G401 (cell line): ENCODE data around the gene AHRR. TPM values are rescaled to one million over a fixed set of nuclear protein-coding genes. Genes with fewer than 3 reads are reported as not detected.
"Not testable (repeated sequence)": the region's sequence is repeated elsewhere in the genome, so short reads cannot be mapped to it uniquely, and the experiment has no call there.

Source experiments
- DNase-seq: peaks from one replicate; pipeline ENCODE4 v3.0.0-alpha.2; 2015; ENCODE audit warnings: low spot score
- in situ Hi-C: cut with HindIII; loops from 2 replicates; pipeline ENCODE4 v1.10.0; 2016; ENCODE audit warnings: low sequenced_read_pairs, mixed read lengths
- total RNA-seq: library from RNA; depleted of rRNA; stranded (reverse); fragments of >200 nt; shearing (Covaris generic); gene quantifications from 2 replicates; pipeline ENCODE4 v1.2.3, GENCODE V29; 2014

AHRR gene
- total RNA-seq, 1 experiment from 2014 or later = 0.24 TPM

DNA sequence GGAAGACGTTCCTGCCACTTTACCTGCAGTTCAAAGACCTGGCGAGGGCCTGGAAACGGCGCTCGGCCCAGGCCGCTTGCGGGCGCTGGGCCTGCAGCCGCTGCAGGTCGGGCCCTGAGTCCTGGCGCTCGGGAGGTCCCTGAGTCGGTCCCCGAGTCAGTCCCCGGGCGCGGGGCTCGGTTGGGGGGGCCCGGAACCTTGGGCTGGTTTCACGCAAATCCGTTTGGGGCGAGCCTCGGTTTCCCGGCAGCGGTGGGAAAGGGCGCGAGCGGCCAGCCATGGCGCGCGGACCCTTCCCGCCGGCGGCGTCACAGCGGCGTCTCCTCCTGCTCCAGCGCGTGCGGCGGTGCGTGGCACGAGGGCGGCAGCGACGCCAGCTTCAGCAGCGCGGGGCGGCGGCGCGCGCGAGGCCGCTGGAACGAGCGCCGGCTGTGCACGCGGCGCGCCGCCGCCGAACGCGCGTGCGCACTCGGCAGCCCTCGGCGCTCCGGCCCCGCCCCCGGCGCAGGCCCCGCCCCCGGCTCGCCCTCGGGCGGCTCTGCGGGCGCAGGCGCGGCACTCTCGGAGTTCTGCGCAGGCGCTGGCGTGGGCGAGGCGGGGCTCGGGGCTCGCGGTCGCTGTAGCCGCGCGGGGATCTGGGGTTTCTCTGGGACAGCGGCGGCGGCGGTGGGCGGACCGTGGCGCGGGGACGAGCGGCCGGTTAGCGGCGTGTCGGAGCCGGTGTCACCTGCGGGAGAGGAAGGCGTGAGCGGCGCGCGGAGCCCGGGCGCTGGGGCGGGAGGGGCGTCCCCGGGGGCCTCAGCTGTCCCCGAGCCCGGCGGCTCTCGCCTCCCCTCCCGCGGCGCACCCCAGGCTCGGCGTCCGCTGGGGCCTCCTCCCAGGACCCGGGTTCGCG lies 151.4 kb downstream of the AHRR start:
- in situ Hi-C loops = no loop called here
- peak; percentile 75 for DNase-seq

DNA sequence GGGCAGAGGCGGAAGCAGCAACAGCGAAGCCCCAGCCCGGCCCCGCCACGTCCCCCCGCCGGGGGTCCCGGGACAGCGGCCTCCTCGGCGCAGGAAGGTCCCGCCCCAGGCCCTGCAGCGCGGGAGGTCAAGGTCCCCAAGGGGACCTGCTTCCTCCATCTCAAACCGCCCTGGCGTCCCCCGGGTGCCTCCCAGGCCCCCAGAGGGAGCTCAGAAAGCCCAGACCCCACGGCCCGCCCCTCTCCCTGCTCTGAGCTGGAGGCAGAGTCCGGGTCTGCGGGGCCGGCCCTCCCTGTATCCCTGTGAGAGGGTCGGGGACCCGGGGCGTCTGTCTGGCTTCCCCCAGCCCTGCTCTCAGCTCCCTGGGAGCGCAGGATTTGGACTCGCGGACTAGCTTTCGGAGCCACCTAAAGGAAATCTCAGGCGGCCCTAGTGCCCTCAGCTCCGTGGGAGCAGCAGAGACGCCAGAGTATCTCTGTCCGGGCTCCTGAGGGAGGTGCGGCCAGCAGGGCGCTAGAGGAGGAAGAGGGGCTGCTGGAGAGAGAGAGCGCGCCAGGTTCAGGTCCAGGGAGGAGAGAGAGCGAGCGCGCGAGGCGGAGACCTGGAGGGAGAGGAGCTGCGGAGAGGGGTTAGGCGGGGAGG lies 152.2 kb downstream of the AHRR start:
- peak; percentile 54 for DNase-seq

DNA sequence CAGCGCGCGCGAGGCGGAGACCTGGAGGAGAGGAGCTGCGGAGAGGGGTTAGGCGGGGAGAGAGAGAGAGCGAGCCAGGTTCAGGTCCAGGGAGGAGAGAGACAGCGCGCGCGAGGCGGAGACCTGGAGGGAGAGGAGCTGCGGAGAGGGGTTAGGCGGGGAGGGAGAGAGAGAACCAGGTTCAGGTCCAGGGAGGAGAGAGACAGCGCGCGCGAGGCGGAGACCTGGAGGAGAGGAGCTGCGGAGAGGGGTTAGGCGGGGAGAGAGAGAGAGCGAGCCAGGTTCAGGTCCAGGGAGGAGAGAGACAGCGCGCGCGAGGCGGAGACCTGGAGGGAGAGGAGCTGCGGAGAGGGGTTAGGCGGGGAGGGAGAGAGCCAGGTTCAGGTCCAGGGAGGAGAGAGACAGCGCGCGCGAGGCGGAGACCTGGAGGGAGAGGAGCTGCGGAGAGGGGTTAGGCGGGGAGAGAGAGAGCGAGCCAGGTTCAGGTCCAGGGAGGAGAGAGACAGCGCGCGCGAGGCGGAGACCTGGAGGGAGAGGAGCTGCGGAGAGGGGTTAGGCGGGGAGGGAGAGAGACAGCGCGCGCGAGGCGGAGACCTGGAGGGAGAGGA lies 152.8 kb downstream of the AHRR start:
- in situ Hi-C loops = not testable (repeated sequence)
- DNase-seq = peak; percentile 10

More for the DNA sequence above, 152.2 kb downstream of the AHRR start:
- in situ Hi-C loops = no loop called here

DNA sequence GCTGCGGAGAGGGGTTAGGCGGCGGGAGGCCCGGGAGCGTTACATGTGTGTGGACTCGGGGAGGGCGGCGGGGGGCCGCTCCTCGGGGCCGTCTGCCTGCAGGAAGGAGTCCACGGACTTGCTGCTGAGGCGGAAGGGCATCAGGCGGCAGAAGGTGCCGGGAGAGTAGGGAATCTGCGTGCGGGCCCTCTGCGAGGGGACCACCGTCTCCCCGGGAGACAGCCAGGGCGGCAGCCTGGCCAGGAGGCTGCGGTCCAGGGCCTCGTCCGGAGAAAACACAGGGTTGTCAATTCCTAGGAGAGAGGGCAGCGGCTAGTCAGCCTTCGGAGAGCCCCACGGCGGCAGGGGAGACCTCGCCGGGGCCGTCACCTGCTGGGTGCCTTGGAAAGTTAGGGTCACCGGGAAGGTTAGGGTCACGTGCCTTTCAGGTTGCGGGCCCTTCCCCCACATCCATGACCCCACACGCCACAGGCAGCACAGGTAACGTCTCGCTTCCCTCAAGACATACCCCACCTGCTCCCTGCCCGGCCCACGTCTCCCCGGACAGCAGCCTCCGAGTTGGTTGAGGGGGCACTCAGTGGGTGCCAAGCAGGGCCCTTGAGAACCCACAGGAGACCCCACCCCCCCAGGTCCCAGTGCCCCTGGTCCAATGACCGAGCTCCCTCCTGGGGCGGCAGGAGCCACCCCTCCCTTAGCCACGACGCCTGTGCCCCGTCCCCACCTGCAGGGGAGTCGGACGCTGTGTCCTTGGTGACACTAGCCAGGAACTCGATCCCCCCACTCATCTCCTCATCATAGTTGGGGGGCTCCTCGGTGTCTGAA lies 153.5 kb downstream of the AHRR start:
- in situ Hi-C loops = no loop called here
- peak; percentile 16 for DNase-seq

DNA sequence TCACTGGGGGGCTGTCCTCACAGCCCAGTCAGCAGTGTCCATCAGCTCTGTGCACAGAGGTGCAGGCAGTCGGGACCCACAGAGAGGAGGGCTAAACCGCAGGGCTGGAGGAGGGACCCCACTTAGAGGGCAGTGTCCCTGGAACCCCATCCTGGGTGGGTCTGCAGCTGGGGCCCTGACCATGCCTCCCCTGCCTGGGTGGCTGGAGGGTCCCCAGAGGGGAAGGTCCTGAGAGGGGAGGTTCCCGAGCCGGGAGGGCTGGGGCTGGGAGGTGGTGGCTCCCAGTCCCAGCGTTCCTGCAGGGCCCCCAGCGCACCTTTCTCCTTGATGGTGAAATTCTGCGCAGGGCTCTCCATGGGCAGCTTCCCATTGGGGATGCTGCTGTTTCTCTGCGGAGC lies 154.2 kb downstream of the AHRR start:
- in situ Hi-C loops = no loop called here

DNA sequence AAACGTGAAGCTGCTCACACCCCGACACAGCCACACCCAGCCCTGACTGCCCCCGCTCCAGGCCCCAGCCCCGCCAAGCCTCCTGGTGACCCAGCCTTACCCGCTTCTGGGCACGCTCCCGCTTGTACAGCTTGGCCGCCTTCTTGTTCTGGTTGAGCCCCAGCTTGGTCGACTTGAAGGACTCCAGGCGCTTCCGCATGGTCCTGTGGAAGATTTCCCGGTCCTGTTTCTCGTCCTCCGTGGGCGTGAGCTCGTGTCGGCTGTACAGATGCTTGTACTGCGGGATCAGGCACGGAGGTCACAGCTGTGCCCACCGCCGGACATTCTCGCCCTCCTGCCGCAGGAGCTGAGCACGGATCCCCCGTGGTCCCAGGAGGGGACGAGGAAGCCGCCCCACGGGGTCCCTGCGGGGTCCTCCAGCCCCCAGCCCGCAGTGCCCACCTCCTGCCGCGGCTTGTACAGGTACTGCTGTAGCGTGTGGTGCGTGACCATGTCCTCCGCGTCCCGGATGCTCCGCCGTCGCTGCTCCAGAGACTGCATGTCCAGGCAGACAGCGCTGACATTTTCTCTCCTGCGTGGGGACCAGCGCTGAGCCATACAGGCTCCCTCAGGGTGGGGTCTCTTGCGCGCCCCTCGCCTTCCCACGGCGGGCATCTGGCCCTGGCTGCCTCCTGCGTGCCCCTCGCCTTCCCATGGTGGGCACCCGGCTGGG lies 154.7 kb downstream of the AHRR start:
- in situ Hi-C loops = no loop called here
- no peak for DNase-seq

More for the DNA sequence above, 154.2 kb downstream of the AHRR start:
- DNase-seq = no peak

DNA sequence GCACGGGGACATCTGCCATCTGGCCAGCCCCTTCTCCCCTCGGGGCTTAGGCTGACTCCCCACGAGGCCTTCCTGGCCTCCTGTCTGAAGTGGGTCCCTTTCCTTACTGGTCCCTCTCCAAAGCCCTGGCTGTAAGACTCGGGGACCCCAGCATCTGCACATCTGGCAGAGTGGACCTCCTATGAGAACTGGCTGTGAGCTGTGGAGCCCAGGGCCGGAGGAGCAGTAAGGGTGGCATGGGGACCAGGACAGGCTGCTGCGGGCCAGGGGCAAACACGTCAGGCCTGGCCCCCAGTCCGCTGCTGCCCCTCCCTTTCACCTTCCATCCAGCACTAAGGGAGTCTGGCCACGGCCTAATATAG lies 155.3 kb downstream of the AHRR start:
- DNase-seq = no peak
- in situ Hi-C loops = no loop called here

DNA sequence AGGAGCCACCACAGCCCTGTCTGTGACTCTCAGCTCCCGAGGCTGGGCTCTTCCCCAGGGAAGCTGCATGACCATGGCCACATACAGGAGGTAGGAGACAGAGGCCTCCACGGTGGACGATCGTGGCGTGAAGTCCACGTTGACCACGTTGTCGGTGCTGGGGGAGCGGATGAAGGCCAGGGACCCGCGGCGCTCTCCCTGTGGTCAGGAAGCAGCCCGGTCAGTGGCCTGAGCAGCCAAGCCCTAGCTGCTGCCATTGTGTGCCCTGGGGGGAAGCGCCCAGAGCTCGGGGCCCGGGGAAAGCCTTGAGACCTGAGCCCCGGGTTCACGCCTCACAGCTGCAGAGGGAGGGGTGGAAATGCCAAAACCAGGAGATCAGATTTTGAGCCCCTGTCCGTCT lies 155.7 kb downstream of the AHRR start:
- in situ Hi-C loops = no loop called here
- no peak for DNase-seq

DNA sequence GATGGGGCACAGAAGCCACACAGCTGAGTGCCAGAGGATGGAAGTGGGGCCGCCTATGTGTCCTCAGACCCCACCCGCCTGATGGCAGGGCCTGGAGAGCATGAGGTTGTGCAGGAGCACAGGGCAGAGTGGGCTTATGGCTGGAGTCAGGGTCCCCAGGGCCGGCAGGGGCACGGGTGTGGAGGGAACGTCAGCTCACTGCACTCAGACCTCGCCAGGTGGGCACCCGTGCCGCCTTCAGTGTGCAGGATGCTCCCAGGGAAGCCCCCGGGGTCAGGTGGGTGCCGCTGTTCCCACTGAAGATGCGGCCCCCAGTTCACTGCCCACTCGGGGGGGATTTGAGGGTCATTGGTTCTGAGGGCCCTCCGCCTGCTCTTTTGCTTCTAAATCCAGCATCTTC lies 156.4 kb downstream of the AHRR start:
- in situ Hi-C loops = no loop called here
- no peak for DNase-seq

DNA sequence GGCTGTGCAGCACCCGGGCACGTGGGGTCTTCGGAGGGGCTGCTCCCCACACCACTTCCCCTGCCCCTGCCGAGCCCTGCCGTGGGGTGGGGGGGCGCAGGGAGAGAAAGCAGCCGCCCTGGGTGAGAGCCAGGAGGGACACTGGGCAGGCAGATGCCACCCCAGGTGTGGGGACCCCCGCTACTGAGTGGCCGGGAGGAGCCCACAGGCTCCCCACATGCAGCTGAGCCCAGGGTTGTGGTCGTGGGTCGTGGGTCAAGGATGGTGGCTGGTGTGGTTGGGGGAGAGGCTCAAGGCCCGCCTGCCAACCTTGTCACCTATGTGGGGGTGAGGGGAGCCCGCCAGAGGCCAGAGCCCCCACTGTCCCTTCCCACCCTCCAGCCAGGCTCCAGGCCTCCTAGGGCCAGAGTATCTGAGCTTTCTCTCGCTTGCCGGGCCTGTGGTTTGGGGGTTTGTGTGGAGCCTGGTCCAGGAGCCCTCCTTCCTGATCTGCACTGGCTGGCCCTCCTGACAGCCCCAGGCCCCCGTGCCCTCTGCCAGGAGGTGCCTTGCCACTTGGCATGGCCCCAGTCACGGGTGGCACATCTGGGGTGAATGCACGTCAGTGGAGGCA lies 157.0 kb downstream of the AHRR start:
- in situ Hi-C loops = no loop called here
- DNase-seq = no peak

DNA sequence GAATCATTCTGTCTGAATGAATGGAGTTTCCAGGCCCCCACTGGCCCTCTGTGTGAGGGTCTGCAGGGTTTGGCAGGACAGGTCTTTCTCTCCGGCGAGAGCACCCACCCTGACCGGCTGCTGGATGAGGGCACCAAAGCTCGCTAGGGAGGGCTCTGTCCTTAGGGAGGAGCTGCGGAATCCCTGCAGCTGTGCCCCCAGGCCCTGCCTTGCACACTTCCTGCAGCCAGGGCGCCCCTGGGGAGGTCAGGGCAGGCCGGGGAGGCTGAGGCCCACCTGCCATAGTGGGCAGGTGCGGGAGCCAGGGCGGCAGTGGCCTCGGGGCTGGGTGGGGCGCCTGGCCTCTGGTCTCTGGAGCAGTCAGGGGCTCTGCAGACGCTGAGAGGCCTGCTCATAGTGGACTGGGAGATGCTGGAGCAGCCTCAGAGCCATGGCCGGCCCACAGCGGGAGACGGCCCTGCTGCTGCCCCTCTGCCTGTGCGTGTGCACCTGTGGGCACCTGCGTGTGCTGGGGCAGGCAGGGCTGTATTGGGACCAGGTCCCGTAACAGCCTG lies 157.5 kb downstream of the AHRR start:
- no peak for DNase-seq
- in situ Hi-C loops = no loop called here

DNA sequence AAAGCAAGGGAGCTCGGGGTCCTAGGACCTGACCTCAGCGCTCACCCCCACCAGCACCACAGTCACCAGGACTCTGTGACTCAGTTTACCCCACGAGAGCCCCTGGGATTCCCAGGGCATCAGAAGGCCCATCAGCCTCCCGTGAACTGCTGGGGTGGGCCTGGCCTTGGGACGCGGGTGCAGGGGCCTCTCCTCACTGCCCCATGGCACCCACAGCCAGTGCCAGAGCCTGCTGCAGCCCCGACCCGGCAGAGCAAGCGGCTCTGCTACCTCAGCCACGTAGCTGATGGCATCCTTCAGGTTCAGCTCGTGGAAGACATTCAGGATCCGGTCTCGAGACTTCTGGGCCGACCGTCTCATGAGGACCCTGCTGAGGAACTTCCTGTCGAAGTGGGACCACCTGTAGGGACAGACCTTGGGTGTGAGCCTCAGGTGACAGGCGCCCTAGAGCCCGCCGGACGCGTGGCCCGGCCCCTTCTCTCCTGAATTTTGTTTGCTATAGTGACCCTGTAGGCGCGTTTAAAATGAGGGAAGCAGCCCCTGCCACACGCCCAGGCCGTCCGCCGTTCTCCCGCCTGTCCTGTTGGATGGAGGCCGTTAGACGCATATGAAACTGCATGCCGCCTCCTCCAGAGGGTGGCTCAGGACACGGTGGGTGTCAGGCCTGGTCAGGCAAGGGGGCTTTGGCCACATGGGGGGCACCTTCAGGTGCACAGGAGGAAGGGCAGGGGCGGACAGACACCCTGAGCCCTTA lies 158.2 kb downstream of the AHRR start:
- no peak for DNase-seq
- in situ Hi-C loops = no loop called here

DNA sequence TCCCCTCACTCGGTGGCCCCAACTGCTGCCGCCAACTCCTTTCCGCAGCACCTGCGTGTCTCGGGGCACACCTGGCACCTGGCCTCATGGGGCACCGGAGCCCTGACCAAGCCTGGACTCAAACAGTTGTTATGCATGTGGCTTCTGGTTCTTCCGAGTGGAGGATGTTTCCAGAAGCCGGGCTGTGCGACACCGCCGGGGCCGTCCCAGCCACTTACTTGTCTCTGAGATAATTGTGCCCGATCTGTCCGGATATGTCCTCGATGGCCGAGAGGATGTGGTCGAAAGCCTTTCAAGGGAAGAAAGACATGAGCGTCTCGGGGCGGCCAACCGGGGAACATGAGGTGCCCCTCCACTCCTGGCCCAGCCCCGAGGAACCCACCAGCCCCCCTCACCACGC lies 159.8 kb downstream of the AHRR start:
- in situ Hi-C loops = no loop called here
- no peak for DNase-seq

DNA sequence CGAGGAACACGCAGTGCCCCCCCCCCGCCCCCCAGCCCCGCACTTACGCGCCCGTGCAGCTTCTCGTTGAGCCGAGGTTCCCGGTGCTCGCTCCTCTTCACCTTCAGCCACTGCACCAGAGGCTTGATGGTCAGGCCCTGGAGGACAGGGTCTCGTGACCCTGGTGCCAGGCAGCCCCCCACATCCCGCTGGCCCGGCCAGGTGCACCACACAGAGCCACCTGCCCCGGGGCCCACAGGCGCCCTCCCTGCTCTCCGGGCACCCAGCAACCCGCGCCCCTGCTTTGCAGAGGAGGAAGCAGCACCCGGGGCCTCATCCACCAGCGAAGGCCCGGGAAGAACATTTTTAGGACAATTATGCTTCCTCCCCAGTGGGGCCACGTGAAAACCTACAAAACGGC lies 160.5 kb downstream of the AHRR start:
- in situ Hi-C loops = no loop called here
- no peak for DNase-seq

DNA sequence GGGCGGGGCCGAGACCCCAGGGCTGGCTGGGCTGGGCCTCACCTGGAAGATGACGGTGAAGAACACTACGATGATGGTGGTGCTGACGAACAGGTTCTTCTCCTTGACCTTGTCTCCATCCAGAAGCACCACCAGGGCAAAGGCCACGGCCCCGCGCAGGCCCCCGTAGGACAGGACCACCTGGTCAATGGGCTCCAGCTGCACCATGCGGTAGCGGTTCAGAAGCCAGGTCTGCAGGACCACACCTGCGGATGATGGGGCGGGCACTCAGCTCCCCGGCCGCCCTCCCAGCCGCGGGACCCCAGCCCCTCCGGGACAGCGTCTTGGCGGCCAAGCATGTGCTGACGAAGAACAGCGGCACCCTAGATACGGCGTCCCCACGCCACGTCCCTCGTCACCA lies 161.0 kb downstream of the AHRR start:
- no peak for DNase-seq
- in situ Hi-C loops = no loop called here

DNA sequence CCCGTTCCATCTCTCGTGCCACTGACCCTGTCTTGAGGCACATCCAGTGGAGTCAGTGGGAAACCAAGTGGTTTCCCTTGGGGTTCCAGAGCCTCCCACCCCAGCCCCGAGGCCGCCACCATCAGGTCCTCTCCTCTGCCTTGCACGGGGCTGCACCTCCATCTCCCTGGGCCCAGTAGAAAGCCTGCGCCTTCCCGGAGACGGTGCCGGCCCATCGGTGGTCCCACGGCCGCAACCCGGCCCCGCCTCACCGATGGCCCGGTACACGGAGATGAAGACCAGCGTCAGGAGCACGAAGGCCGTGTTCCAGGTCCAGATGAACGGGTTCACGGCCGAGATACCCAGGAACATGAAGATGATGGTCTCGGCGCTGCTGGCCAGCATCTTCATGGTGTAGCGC lies 161.5 kb downstream of the AHRR start:
- in situ Hi-C loops = no loop called here
- no peak for DNase-seq

DNA sequence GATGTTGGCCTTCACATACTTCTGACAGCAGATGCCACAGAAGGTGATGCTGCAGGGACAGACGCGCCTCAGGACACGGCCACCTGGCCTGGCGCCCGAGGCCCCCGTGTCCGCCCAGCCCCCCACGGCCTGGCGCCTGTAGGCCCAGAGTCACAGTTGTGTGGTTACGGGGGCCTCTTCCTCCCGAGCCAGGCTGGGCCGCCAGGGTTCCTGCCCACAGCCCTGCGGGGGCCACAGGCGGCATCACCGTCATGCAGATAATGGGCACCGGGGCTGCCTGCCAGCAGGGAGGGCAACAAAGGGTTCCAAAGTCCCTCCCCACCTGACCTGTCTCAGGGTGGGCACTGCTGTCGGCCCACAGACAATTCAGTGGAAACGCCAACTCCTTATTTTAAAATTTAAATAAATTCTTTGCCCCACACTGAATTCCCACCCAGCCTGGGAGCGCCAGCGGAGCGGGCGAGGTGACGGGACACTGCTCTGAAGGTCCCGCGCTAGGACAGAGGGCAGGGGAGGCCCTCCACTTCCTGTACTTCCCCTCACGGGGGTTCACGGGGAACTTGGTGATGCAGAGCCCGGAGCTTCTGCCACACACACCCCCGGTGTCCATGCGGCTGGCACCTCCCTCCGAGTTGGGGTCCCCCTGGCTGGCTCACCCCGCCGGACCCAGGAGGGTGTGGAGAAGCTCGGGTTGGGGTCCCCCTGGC lies 162.1 kb downstream of the AHRR start:
- in situ Hi-C loops = no loop called here
- DNase-seq = no peak
